Stimulated activated CD8-positive, alpha-beta memory T cell treated with anti-CD3 and anti-CD28 coated beads, Interleukin-15, amount 100 ng/mL, for 24 hours (primary cell): Measurements from ENCODE around the gene ME3.

Experiments
- DNase-seq: peaks from one replicate; pipeline ENCODE4 v3.0.0-alpha.2; 2020; ENCODE audit warnings: low read depth

Gene ME3

DNA sequence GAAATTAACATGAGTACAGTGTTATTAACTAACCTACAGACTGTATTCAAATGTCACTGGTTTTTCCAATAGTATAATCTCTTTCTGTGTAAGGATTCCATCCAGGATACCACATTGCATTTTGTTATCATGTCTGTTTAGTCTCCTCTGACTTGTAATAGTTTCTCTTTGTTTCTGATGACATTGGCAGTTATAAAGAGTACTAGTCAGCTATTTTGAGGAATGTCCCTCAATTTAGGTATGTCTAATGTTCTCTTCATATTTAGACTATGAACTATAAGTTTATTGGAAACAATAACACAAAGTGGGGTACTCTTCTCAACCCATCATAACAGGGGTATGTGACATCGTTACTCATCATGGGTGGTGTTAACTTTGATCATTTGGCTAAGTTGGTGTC lies 20.3 kb upstream of the ME3 start:
- no peak for DNase-seq

DNA sequence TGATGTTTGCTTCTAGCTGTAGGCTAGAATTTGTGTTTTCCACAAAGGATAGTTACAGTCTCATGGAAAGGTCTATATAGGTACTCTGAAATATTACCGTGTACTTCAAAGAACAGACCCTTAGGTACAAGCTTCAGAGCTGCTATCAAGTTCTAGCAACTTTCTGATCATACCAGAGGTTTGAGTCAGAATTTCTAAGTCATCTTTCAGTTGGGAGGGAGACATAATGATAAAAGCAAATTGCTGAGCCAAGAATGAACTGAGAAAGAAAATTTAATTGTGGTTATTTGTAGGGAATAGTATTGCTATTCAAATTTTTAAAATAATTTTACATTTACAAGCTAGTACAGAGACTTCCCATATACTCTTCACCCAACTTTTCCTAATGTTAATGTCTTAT lies 19.9 kb upstream of the ME3 start:
- no peak for DNase-seq

DNA sequence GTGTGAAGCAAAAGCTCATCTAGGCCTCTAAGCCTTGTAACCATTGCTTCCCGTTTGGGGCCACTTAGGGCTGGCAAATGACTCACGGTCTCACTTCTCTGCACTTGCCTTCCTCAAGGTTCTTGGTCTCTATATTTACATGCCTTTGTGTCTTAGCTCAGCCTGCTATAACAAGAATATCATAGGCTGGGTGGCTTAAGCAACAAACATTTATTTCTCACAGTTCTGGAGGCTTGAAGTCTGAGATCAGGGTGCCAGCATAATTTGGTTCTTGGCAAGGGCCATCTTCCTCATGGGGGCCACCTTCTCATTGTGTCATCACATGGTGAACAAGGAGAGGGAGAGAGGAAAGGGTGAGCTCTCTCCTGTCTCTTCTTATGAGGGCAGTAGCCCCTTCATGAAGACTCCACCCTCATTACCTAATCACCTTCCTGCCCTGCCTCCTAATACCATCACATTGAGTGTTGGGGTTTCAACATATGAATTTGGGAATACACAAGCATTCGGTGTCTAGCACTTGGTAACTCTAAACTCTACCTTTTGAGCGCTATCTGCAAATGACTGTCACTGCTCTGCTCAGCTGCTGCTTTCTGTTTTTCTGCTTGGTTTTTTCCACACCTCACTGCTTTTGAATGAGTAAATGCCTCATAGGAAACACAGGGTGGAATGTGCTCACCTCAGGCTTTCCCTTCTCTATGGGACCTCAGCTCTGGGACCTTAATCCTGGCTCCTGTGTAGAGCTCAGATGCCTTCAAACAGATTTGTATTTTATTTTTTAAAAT lies 16.2 kb upstream of the ME3 start:
- DNase-seq, result no peak

DNA sequence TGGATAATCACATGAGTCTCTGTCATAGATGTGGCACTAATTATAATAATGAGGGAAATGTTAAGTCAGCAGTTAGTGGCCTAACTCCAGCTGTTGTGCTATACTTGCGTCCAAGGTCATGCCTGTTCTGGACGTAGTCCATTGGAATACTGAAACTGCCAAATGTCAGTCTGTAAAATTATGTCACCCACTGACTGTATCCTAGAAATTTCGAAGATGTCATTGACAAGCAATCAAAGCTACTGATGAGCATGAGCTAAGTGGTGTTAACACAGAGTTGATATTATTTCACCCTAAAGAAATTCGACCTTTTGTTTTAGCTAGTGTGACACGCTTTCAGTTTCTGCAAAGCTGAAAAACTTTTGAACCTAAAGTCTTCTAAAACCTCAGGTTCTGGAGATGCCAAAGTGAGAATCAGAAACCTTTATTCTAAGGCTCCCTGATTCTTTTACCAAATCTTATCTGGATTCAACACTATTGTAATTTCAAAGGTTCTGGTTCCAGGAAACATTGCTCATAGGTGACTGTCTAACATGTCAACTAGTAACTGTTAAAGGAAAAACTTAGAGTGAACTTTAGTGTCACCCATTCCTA lies 14.9 kb upstream of the ME3 start:
- DNase-seq, result no peak

DNA sequence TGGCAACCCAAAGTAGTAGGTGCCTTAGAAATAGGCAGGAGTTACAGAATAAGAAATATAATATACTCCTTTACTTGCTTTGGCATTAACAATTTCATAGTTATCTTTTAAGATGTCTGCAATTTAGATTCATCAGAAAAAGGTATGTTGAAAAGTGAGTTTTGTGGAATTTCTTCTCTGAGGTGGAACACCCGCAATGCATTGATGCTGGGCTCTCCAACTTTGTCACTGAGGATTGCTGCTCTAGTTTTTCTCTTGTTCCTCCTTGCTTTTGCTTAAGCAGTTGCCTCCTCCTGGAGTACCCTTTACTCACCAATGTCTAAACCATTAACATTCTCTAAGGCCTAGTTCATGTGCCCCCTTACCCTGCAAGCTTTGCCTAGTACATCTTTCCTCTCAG lies 14.1 kb upstream of the ME3 start:
- DNase-seq, result no peak

DNA sequence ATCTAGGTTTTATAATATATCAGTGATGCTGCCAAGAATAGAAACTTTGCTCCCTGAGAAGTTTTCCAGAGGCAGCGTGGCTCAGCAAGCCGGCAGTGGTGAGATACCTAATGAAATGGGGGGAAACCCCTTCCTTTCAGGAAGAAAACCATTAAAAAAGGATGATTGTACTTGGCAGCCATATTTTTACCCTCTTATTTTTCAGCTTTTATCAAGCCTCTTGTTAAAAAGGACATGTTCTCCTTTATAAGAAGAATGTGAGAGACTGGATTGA lies 9.0 kb upstream of the ME3 start:
- DNase-seq, result no peak

DNA sequence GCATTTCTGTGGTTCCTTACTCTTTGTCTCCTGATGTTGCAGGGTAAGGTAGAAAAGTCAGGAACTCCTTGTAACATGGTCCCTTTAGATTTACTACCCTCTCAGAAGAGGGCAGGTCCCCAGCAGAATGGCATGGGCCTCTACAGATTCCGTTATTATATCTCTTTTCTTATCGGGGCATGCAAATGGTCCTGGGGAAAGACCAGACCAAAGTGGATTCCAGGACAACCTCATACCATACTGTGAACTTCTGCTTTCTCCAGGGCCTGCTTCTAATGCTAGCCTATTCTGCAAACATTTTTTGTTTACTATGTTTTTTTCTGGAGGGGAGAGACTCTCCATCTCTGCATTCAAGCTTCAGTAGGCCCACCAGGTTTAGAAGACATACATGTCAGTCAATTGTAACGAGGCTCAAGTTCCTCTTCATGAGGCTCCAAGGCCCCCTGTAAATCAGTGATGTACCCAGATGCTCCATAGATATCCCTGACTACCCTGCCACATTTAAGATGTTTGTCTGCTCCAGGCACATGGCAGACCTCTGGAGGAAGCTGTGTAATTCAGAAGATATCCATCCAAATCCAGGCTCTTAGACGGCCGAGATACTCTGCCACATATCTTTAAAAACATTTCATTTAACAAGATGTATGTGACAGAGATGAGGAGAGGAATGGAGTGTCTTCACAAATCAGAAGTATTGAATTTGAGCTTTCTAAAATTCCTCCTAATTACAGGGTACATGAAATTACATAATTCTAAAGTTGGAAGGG lies 8.5 kb upstream of the ME3 start:
- no peak for DNase-seq

DNA sequence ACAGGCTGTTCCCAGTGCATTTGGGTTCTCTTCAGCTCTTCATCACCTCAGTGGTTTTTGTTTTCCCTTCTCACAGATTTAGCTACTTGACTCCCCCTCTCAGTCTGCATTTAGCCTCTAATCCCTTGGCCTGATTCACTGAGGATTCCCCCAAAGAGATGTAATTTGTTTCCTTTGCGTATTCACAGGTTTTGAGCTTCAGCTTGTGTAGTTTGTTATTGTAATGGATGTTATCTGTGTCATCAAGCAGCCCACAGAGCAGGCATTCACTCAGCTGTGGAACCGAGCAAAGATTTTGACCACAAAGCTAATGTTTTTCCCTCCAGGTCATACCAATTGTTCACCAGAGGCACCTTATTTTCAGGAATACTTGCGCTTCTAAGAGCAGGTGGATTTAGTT lies 6.4 kb upstream of the ME3 start:
- no peak for DNase-seq

DNA sequence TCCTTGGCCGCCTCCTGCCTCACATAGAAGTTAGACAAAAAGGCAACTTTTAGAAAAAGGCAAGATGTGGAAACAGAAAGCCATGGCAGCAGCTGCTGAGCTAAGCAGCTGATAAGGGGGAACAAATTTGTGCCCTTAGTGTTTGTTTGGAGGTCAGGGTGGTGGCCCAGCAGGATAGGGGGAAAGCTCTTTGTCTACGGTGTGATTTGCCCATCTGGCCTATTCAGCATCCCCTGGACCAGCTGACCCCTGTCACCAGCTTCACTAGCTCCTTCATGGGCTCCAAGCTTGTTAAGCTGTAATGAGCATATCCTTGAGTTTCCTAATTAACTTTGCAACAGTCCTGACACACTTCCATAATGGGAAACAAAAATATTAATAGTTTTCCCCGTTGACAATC lies 5.9 kb upstream of the ME3 start:
- no peak for DNase-seq

DNA sequence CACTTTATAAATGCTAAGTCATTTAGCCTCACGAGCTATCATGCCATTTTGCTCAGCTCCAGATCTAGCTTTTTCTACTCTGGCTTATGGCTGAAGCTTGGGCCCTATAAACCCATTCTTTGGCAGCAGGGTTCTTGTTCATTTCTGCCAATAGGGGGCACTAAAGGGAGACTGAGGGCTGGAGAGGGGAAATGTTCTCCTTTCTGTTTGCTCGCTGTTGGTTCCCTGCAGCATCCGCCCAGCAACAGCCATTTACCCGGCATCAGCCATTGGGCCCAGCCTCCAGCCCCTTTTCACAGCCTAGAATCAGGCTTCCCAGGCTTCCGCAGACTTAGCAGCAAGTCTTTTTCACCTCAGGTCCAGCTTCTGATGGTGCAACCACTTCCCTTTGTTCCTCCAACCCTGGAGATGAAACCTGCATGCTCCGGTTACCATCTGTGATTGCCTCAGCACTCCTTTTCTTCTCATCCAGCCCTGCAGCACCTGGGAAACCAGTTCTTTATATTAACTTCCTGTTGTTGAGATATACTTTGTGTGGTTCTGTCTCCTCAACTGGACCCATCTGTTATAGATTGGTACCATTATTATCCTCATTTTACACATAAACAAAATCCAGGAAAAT lies 4.2 kb upstream of the ME3 start:
- no peak for DNase-seq

DNA sequence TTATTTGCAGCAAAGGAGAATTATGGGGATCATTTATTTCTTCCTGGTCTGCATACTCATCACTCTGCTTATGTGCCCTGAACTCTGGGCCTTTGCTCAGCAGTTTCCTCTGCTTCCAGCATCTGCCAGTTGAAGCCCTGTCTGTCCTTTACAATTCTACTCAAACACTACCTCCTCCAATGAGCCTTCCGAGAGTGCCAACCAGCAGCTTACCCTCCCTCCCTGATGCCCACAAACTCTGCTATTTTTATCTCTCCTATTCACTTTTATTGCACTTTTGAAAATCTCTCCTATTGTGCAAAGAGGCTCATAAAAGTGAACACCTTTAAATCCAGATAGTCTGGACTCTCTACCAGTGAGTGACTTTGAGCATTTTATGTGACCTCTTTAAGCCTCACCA lies 3.6 kb upstream of the ME3 start:
- no peak for DNase-seq

DNA sequence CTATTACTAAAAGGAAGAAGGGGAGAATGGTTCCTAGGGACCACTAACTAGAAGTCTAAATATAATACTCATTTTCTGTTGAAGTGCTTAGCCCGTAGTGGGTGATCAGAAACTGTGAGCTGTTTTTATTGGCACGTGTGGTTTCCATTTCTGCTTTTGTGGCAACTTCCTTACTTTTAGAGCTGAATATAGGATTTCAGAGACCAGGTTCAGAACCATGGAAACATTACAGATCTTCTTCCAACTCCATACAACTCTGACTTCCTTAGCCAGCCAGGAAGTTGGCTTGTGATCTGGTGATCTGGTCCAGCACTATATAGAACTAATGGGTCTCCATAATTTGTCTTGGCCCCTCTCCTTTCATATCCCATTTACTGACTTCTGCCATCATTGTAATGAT lies 2.6 kb upstream of the ME3 start:
- no peak for DNase-seq

DNA sequence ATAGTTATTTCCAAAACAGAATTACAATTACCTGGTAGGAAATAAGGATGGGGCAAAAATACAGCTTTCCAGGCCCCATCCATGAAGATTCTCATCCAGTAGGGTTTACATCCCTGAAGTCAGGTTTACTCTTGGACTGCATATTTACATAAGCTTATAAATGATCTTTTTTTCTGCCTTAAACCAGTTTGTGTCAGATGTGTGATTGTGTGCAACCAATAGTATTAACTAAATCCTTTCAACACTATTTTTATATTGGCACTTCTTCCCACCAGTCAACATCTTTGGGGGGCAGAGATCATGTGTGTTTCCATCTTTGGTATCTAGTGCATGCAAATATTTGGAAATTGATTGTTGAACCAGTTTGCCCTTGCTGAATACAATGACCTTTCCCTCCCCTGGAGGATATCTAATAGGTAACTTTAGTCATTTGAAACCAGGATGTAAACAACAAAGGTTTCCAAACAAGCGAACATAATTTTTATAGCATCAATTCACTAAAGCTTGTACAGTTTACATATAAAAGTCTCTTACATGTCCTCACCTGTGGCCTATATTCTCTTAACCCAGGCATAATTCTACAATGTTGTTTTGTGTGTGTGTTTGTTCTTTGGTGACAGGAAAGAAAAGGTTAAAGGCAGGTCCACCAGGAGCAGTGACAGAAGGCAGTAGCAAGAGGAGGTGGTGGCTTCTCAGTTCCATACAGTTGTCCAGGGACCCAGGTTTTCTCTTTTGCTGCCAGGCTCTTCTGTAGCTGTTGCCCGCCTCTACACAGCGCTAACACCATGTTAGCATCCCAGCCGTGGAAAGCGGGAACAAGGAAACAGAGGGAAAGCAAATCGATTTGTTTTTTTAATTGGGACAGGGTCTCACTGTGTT lies 1.7 kb upstream of the ME3 start:
- no peak for DNase-seq

DNA sequence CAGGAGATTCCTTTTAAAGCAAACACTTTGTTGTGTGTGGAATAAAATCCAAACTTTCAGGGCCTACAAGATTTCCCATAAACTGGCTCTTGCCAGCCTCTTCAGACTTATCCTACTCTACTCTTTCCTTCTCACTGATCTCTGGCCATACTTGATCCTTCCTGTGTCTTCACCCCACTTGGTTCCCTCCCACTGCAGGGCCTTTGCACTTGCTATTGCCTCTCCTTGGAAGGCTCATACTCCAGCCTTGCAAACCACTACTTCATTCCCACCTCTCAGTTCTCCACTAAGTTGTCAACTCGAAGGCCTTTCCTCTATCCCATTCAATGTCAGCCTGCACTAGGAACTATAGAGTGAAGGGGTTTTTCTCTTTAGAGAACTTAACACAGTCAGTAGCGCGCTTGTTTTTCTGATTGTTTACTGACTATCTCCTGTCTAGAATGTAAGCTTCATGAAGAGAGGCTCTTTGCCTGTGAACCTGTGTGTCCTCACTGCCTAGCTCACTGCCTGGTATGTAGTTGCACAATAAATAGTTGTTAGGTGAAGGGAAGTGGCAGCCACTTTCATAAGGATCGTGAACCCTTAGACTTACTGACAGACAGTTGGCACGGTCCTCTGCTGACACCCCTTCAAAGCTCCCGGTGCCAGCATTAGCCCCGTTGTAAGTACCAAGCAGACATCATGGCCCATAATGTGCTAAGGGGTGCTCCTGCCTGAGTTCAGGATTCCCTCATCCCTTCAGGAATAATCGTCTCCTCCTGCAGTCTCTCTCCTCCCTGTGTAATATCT lies 833 bp upstream of the ME3 start:
- DNase-seq, result no peak

DNA sequence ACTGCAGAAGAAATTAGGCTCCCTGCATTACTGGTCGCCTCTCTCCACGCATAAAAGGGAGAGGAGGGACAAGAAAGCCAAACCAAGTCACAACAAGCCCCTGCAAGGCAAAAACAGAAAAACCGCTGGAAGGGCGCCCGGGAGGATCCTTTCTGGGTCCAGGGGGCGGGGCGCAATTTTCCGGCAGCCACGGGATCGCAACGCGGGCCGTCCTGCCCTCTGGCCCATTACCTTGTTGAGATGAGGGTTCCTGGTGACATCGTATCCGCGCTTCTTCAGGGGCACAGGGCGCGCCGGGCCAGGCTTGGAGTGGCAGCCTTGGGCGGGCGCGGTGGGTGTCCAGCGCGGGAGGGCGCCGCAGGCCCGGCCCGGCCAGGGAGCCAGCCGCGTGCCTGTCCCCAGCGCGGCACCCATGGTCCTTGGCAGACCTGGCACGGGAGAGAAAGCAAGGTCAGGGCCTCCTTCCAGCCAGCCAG lies 847 bp downstream of the ME3 start:
- no peak for DNase-seq

DNA sequence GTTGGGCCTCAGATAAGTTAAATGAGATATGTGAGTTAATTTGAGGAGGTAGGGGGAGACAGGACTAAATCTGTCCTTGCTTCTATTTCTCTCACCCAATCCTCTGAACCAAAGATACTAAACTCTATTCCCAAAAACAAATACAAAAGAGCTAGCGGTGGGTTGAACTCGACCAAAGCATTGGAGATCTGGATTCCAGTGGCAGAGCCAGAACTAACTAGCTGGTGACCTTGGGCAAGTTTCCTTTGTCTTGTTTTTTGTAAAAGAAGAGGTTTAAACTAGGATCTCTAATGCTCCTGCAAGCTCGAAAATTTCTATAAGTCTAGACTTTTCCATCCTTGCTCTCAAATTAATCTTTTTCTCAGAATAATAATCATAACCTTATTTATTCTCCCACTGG lies 1.5 kb downstream of the ME3 start:
- DNase-seq, result no peak

DNA sequence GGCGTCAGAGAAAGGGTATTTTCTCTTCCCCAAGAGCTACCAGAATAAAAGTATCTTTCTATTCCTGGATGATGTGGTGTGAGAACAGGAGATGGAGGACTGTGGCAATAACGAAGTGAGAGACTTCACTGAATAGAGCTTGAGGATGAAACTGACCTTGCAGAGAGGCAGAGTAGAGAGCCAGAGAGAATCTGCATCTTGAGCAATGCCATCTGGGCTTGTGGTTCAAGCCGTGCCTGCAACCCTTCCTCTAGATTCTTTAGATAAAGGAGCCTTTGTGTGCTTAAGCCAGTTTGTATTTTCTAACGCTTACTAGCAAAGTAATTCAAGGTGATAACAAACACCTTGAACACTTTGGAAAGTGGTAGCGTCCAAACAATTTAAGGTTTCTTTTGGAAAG lies 2.2 kb downstream of the ME3 start:
- DNase-seq, result no peak

DNA sequence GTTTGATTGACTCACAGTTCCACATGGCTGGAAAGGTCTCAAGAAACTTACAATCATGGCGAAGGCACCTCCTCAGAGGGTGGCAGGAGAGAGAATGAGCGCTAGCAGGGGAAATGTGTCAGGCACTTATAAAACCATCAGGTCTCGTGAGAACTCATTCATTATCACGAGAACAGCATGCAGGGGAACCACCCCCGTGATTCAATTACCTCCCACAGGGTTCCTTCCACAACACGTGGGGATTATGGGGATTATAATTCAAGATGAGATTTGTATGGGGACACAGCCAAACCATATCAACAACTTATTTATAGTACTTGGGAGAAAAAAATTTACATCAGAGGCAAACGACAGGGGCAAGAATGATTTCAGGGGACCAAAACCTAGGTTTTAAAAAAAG lies 3.0 kb downstream of the ME3 start:
- DNase-seq, result no peak

DNA sequence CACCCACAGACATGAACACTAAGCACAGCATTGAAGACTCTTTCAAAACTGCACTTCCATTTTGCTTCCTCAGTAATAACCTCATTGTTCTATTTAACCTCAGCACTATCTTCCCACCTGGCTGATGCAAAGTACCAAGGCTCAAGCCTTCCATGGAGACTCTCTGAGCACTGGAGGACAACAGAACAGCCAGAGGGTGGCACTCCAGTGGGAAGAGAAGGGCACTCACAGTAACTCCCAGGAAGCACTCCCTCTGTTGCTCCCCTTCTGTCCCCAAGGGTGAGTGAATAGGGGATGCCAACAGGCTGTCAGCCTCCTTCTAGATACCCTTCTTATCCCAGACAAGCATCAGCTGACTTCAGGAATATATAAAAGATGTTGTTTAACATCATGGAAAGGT lies 3.5 kb downstream of the ME3 start:
- DNase-seq, result no peak

DNA sequence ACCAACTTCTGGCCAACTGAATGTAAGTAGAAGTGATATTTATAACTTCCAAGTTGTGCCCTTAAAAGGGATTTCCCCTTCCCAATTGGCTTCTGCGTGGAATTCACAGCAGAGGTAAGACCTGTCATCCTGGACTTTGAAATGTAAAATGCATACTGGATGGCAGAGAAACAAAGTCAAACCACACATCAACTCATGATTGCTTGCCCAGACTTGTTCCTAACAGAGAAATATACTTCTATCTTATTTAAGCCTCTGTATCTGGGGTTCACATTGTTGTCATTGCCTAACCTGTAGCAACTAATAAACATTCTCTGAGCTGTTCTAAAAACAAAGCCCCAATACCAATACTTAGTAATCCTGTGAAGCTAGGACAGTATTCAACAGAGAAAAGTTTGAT lies 6.2 kb downstream of the ME3 start:
- DNase-seq, result no peak

DNA sequence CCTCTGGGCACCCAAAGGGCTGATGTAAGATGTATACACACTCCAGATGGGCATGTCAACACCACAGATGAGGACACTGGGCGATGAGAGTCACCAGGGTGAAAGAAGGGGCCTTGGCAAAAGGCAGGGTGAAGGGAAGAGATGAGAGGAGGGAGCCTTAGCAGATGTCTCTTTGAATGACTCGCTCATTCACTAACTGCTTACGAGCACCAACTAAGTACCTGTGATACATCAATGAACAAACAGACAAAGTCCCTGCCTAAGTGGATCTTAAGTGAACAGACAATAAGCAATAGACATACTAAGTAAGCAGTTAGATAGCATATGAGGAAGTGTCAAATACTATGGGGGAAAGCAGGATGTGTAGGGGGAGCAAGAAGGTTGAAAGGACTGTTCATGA lies 7.5 kb downstream of the ME3 start:
- DNase-seq, result no peak
